ENCODE measurements around the gene TNP2. TPM values are rescaled to one million over a fixed set of nuclear protein-coding genes. Genes with fewer than 3 reads are reported as not detected.

Gene TNP2
- polyA plus RNA-seq, 3 donors, result not detected

DNA sequence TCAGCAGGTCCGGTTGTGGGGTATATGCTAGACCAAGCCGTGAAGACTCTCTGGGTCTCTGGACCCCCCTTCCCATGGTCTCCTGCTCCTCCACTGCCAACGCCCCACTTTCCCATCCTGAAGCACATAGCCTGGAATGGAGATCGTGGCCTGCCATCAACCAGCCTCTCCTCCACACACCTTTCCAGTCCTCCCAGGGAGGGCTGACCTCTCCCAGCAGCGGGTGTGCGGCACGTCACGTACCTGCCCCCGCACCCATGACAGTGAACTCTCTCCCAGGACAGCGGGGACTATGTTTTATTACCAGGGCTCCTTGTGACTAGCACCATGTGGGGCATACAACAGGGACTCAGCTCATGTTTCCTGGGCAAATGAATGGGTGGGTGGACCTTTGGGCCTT is 2.5 kb upstream of the TNP2 start:
- Histone ChIP-seq H2AFZ (ENCODE audit: insufficient read depth, low read depth, low read length, poor library complexity, severe bottlenecking) (no peak overlapping the region), H4K20me1 (ENCODE audit: insufficient read depth, low read length) (no peaks in the 10 kb centered on the region), H3K4me2 (replicated peaks; ENCODE audit: extremely low read depth, low read length, poor library complexity, severe bottlenecking) (no peak overlapping the region), H3K4me3 (replicated peaks in 1 of 3; ENCODE audit: low read depth in 2 of 3, low read length in 3 of 3) (no peak overlapping the region), H3K36me3 (replicated peaks in 1 of 2; ENCODE audit: control insufficient read depth in 1 of 2, insufficient read depth in 2 of 2, low read length in 2 of 2) (no peaks in the 10 kb centered on the region), H3K27me3 (ENCODE audit: control insufficient read depth in 2 of 2, insufficient read depth in 2 of 2, low read length in 2 of 2) (peaks cover 0 to 7% of the 10 kb centered on the region in 2 donors), H3K9ac (ENCODE audit: insufficient read depth, low read length, poor library complexity, severe bottlenecking) (no peak overlapping the region), H3K4me1 (ENCODE audit: control insufficient read depth in 1 of 2, insufficient read depth in 2 of 2, low read length in 2 of 2) (no peaks in the 10 kb centered on the region), H3K27ac (ENCODE audit: low read depth in 1 of 2, low read length in 2 of 2) (no peak overlapping the region), H3K79me2 (ENCODE audit: insufficient read depth, low read length) (no peaks in the 10 kb centered on the region), H3K9me3 (replicated peaks in 1 of 2; ENCODE audit: control insufficient read depth in 1 of 2, insufficient read depth in 1 of 2, low read length in 2 of 2) (no peaks in the 10 kb centered on the region)
- Mint-ChIP-seq H3K9me3 (no peaks in the 10 kb centered on the region), H3K36me3 (no peaks in the 10 kb centered on the region), H3K4me1 (peaks cover 2% of the 10 kb centered on the region), H3K4me3 (peak overlapping the region in 1 of 2 donors; percentile 22), H3K27ac (no peak overlapping the region), H3K27me3 (ENCODE audit: low read depth in 3 of 3) (peaks cover 11 to 26% (median 18%) of the 10 kb centered on the region in 3 donors)
- DNase-seq, result no peak
- WGBS (ENCODE audit: insufficient coverage), result 99% methylated on average over 10 of the region's 10 CpGs
- intact Hi-C loops (cut with micrococcal nuclease), result no loop called here
- TF ChIP-seq, protein P1, sequence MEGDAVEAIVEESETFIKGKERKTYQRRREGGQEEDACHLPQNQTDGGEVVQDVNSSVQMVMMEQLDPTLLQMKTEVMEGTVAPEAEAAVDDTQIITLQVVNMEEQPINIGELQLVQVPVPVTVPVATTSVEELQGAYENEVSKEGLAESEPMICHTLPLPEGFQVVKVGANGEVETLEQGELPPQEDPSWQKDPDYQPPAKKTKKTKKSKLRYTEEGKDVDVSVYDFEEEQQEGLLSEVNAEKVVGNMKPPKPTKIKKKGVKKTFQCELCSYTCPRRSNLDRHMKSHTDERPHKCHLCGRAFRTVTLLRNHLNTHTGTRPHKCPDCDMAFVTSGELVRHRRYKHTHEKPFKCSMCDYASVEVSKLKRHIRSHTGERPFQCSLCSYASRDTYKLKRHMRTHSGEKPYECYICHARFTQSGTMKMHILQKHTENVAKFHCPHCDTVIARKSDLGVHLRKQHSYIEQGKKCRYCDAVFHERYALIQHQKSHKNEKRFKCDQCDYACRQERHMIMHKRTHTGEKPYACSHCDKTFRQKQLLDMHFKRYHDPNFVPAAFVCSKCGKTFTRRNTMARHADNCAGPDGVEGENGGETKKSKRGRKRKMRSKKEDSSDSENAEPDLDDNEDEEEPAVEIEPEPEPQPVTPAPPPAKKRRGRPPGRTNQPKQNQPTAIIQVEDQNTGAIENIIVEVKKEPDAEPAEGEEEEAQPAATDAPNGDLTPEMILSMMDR (IDR thresholded peaks at IDR 0.05), result no peak

DNA sequence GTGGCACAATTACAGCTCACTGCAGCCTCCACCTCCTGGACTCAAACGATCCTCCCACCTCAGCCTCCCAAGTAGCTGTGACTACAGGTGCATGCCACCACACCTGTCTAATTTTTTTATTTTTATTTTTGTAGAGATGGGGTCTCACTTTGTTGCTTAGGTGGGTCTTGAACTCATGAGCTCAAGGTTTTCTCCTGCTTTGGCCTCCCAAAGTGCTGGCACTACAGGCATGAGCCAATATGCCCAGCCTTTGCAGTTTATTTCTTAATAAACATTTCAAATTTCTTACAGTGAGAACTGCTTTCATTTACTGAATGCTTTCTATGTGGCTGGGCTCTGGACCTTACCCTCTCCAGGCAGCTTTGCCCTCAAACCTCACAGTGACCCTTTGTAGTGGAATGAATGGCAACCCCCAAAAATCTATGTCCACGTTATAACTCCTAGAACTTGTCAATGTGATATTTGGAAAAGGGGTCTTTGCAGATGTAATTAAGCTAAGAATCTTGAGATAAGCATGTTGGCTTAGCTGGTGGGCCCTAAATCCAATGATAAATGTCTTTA is 1.6 kb upstream of the TNP2 start:
- Histone ChIP-seq H3K4me2 (replicated peaks; ENCODE audit: extremely low read depth, low read length, poor library complexity, severe bottlenecking) (no peak overlapping the region), H2AFZ (ENCODE audit: insufficient read depth, low read depth, low read length, poor library complexity, severe bottlenecking) (no peak overlapping the region), H3K4me1 (ENCODE audit: control insufficient read depth in 1 of 2, insufficient read depth in 2 of 2, low read length in 2 of 2) (no peaks in the 10 kb centered on the region), H3K27me3 (ENCODE audit: control insufficient read depth in 2 of 2, insufficient read depth in 2 of 2, low read length in 2 of 2) (peaks cover 0 to 7% of the 10 kb centered on the region in 2 donors), H3K27ac (ENCODE audit: low read depth in 1 of 2, low read length in 2 of 2) (no peak overlapping the region), H3K4me3 (replicated peaks in 1 of 3; ENCODE audit: low read depth in 2 of 3, low read length in 3 of 3) (no peak overlapping the region), H3K36me3 (replicated peaks in 1 of 2; ENCODE audit: control insufficient read depth in 1 of 2, insufficient read depth in 2 of 2, low read length in 2 of 2) (no peaks in the 10 kb centered on the region), H3K9me3 (replicated peaks in 1 of 2; ENCODE audit: control insufficient read depth in 1 of 2, insufficient read depth in 1 of 2, low read length in 2 of 2) (no peaks in the 10 kb centered on the region), H4K20me1 (ENCODE audit: insufficient read depth, low read length) (no peaks in the 10 kb centered on the region), H3K79me2 (ENCODE audit: insufficient read depth, low read length) (no peaks in the 10 kb centered on the region), H3K9ac (ENCODE audit: insufficient read depth, low read length, poor library complexity, severe bottlenecking) (no peak overlapping the region)
- no CpG with 5 or more reads among the region's 2 CpGs for WGBS (ENCODE audit: insufficient coverage)
- DNase-seq, result no peak
- H3K9me3 Mint-ChIP-seq, result no peaks in the 10 kb centered on the region
- intact Hi-C loops (cut with micrococcal nuclease), result no loop called here
- no peak overlapping the region for H3K4me3 Mint-ChIP-seq
- peaks cover 12 to 28% (median 15%) of the 10 kb centered on the region in 3 donors for H3K27me3 Mint-ChIP-seq (ENCODE audit: low read depth in 3 of 3)
- TF ChIP-seq, protein P1 (IDR thresholded peaks at IDR 0.05), result no peak
- peaks cover 2% of the 10 kb centered on the region for H3K4me1 Mint-ChIP-seq
- H3K27ac Mint-ChIP-seq, result no peak overlapping the region
- H3K36me3 Mint-ChIP-seq, result no peaks in the 10 kb centered on the region

All from CD14-positive monocyte (primary cell).